Neural cell (in vitro differentiated cells): ENCODE results near the gene TMEM53. TPM values are rescaled to one million over a fixed set of nuclear protein-coding genes. Genes with fewer than 3 reads are reported as not detected.

Source experiments
- H2AFZ ChIP-seq: fragments of 200-600, 300-800 bp; sonication (generic), shearing (Covaris generic); 2 replicates; pipeline ENCODE4 v1.6.0; 2014; ENCODE audit warnings: low read depth, mild to moderate bottlenecking, antibody characterized with exemption, low read length, moderate library complexity
- H3F3A ChIP-seq: fragments of 200-600 bp; shearing (Covaris generic); 2 replicates; pipeline ENCODE4 v1.6.1; 2016; ENCODE audit warnings: mild to moderate bottlenecking, moderate library complexity, mixed read lengths, antibody characterized with exemption, low read length; ENCODE audit not compliant: insufficient read depth, poor library complexity, severe bottlenecking
- H3K27ac ChIP-seq: fragments of 200-600, 300-800 bp; sonication (generic), shearing (Covaris generic); 2 replicates; pipeline ENCODE4 v1.5.1; 2014; ENCODE audit warnings: mild to moderate bottlenecking, low read length, moderate library complexity
- H3K27me3 ChIP-seq: fragments of 300-800, 200-600 bp; sonication (generic), shearing (Covaris generic); 2 replicates; pipeline ENCODE4 v1.6.0; 2014; ENCODE audit warnings: mild to moderate bottlenecking, low read depth, low read length, moderate library complexity; ENCODE audit not compliant: insufficient read depth
- H3K36me3 ChIP-seq: fragments of 300-800, 200-600 bp; sonication (generic), shearing (Covaris generic); 2 replicates; pipeline ENCODE4 v1.5.1; 2014; ENCODE audit warnings: mild to moderate bottlenecking, antibody characterized with exemption, low read length, moderate library complexity; ENCODE audit not compliant: insufficient read depth
- H3K4me2 ChIP-seq: fragments of 300-800, 200-600 bp; sonication (generic), shearing (Covaris generic); 2 replicates; pipeline ENCODE4 v1.6.0; 2014; ENCODE audit warnings: mild to moderate bottlenecking, low read length
- H3K4me3 ChIP-seq: fragments of 300-800, 200-600 bp; sonication (generic), shearing (Covaris generic); 2 replicates; pipeline ENCODE4 v1.5.1; 2014; ENCODE audit warnings: mild to moderate bottlenecking, low read length, moderate library complexity
- H3K79me2 ChIP-seq: fragments of 200-600 bp; shearing (Covaris generic); replicated peaks from 2 replicates; pipeline ENCODE4 v1.6.0; 2014; ENCODE audit warnings: mild to moderate bottlenecking, low read length, moderate library complexity; ENCODE audit not compliant: insufficient read depth
- H3K9ac ChIP-seq: fragments of 300-800, 200-600 bp; sonication (generic), shearing (Covaris generic); 2 replicates; pipeline ENCODE4 v1.6.1; 2016; ENCODE audit warnings: mild to moderate bottlenecking, low read length, mixed read lengths
- H3K9me2 ChIP-seq: fragments of 200-600 bp; shearing (Covaris generic); 2 replicates; pipeline ENCODE4 v1.6.1; 2016; ENCODE audit warnings: mild to moderate bottlenecking, low read length, mixed read lengths; ENCODE audit not compliant: insufficient read depth
- H3K9me3 ChIP-seq: fragments of 200-600, 300-800 bp; sonication (generic), shearing (Covaris generic); 2 replicates; pipeline ENCODE4 v1.6.1; 2016; ENCODE audit warnings: mild to moderate bottlenecking, mixed run types, low read length, moderate library complexity, mixed read lengths
- H4K20me1 ChIP-seq: fragments of 200-600 bp; shearing (Covaris generic); 2 replicates; pipeline ENCODE4 v1.6.1; 2016; ENCODE audit warnings: mild to moderate bottlenecking, mixed run types; ENCODE audit not compliant: insufficient read depth
- CTCF ChIP-seq: fragments of 450-650 bp; IDR thresholded peaks from 2 replicates; pipeline ENCODE4 v1.5.1; 2014; ENCODE audit warnings: antibody characterized with exemption, mild to moderate bottlenecking, moderate library complexity; ENCODE audit not compliant: poor library complexity, severe bottlenecking
- EP300 ChIP-seq: fragments of 450-650 bp; conservative IDR thresholded peaks from 2 replicates; pipeline ENCODE4 v1.6.1; 2014; ENCODE audit warnings: antibody characterized with exemption, mild to moderate bottlenecking, moderate library complexity; ENCODE audit not compliant: poor library complexity, severe bottlenecking
- EZH2 ChIP-seq: fragments of 200-600, 300-800 bp; shearing (Covaris generic), sonication (generic); IDR thresholded peaks from 2 replicates; pipeline ENCODE4 v1.6.1; 2014; ENCODE audit warnings: antibody characterized with exemption, low read length, borderline replicate concordance, mild to moderate bottlenecking; ENCODE audit not compliant: insufficient read depth, poor library complexity, severe bottlenecking
- MXI1 ChIP-seq: fragments of 450-650 bp; conservative IDR thresholded peaks from 2 replicates; pipeline ENCODE4 v1.6.1; 2014; ENCODE audit warnings: antibody characterized with exemption, mild to moderate bottlenecking; ENCODE audit not compliant: poor library complexity, severe bottlenecking
- POLR2AphosphoS5 ChIP-seq: IDR thresholded peaks from 2 replicates; pipeline ENCODE4 v1.6.1; 2012
- RAD21 ChIP-seq: fragments of 450-650 bp; conservative IDR thresholded peaks from 2 replicates; pipeline ENCODE4 v1.6.1; 2014; ENCODE audit warnings: antibody characterized with exemption, mild to moderate bottlenecking, moderate library complexity
- REST ChIP-seq: IDR thresholded peaks from 2 replicates; pipeline ENCODE4 v1.6.1; 2012; ENCODE audit warnings: borderline replicate concordance
- SMC3 ChIP-seq: fragments of 450-650 bp; conservative IDR thresholded peaks from 2 replicates; pipeline ENCODE4 v1.6.1; 2014; ENCODE audit warnings: antibody characterized with exemption, mild to moderate bottlenecking, moderate library complexity; ENCODE audit not compliant: poor library complexity
- TAF1 ChIP-seq: IDR thresholded peaks from 2 replicates; pipeline ENCODE4 v1.6.1; 2012; ENCODE audit warnings: low read depth
- polyA plus RNA-seq: library from polyadenylated mRNA; depleted of rRNA; stranded (reverse); fragments of >200 nt; gene quantifications from 2 replicates; pipeline ENCODE4 v1.2.3, GENCODE V29; 2014

TMEM53 gene
- polyA plus RNA-seq, 1 donor from 2014 or later: 13.4 TPM

- TF ChIP-seq POLR2AphosphoS5 (no peak), SMC3 (no peak), MXI1 (no peak), REST (no peak), EP300 (no peak), RAD21 (no peak), EZH2 (no peak), TAF1 (no peak), CTCF (no peak)
- no peaks in the 10 kb centered on the region for H3K36me3 ChIP-seq
- H3K27me3 ChIP-seq: no peaks in the 10 kb centered on the region
- H3K4me2 ChIP-seq: no peak overlapping the region
- no peak overlapping the region for H3K27ac ChIP-seq
- H3K9me2 ChIP-seq: no peaks in the 10 kb centered on the region
- H3K79me2 ChIP-seq: no peaks in the 10 kb centered on the region
- H3K4me3 ChIP-seq: no peak overlapping the region
- H2AFZ ChIP-seq: no peak overlapping the region
- no peak overlapping the region for H3K9ac ChIP-seq
- H3K9me3 ChIP-seq: no peaks in the 10 kb centered on the region
- no peaks in the 10 kb centered on the region for H3F3A ChIP-seq
- H4K20me1 ChIP-seq: no peaks in the 10 kb centered on the region
Measured at GRCh38 chr1:44676484-44677200, 2.4 kb upstream of the TMEM53 start.

GRCh38 chr1:44675186-44675585, 905 bp upstream of the TMEM53 start:
- H3F3A ChIP-seq: no peaks in the 10 kb centered on the region
- H2AFZ ChIP-seq: peak overlapping the region; percentile 80
- peak overlapping the region; percentile 92 for H3K4me2 ChIP-seq
- H3K4me3 ChIP-seq: peak overlapping the region; percentile 71
- no peaks in the 10 kb centered on the region for H3K9me2 ChIP-seq
- H3K79me2 ChIP-seq: no peaks in the 10 kb centered on the region
- TF ChIP-seq MXI1 (no peak), CTCF (no peak), EP300 (no peak), REST (no peak), TAF1 (no peak)
- no peaks in the 10 kb centered on the region for H3K27me3 ChIP-seq
- peak overlapping the region; percentile 75 for H3K9ac ChIP-seq
- peak overlapping the region; percentile 79 for H3K27ac ChIP-seq
- no peaks in the 10 kb centered on the region for H3K9me3 ChIP-seq
- no peaks in the 10 kb centered on the region for H4K20me1 ChIP-seq
- no peaks in the 10 kb centered on the region for H3K36me3 ChIP-seq
